Brain microvascular endothelial cell (primary cell): Measurements from ENCODE around the gene PLEKHA8.

ENCODE experiments used
- DNase-seq: peaks from one replicate; pipeline ENCODE4 v3.0.0-alpha.2; 2020
- H3K27ac ChIP-seq: fragments of 250-450 bp; sonication (Bioruptor Pico); 2 replicates; pipeline ENCODE4 v1.5.1; 2020; ENCODE audit warnings: mild to moderate bottlenecking, moderate library complexity
- H3K27me3 ChIP-seq: fragments of 250-450 bp; sonication (Bioruptor Pico); replicated peaks from 2 replicates; pipeline ENCODE4 v1.5.1; 2020; ENCODE audit warnings: mild to moderate bottlenecking
- H3K36me3 ChIP-seq: fragments of 250-450 bp; sonication (Bioruptor Pico); replicated peaks from 2 replicates; pipeline ENCODE4 v1.5.1; 2020; ENCODE audit warnings: mild to moderate bottlenecking
- H3K4me3 ChIP-seq: 2 replicates; pipeline ENCODE4 v1.5.1; 2011; ENCODE audit warnings: low read depth, mild to moderate bottlenecking, control low read depth, low read length, moderate library complexity
- CTCF ChIP-seq: IDR thresholded peaks from 2 replicates; pipeline ENCODE4 v1.5.1; 2011; ENCODE audit warnings: low read depth, mild to moderate bottlenecking, moderate library complexity, low read length, control low read depth, inconsistent platforms; ENCODE audit errors: missing control alignments
- in situ Hi-C: cut with HindIII; loops from 2 replicates; pipeline ENCODE4 v1.10.0; 2017; ENCODE audit warnings: low sequenced_read_pairs, low pct_ligation_motif_present

Gene PLEKHA8

GRCh38 chr7:30018451-30018850 lies 9.8 kb upstream of the PLEKHA8 start:
- H3K36me3 ChIP-seq: peaks cover 23% of the 10 kb centered on the region
- H3K27ac ChIP-seq: no peak overlapping the region
- no peak overlapping the region for H3K4me3 ChIP-seq
- H3K27me3 ChIP-seq: no peaks in the 10 kb centered on the region
- in situ Hi-C loops: no loop called here
- DNase-seq: no peak
- TF ChIP-seq CTCF: no peak

DNA sequence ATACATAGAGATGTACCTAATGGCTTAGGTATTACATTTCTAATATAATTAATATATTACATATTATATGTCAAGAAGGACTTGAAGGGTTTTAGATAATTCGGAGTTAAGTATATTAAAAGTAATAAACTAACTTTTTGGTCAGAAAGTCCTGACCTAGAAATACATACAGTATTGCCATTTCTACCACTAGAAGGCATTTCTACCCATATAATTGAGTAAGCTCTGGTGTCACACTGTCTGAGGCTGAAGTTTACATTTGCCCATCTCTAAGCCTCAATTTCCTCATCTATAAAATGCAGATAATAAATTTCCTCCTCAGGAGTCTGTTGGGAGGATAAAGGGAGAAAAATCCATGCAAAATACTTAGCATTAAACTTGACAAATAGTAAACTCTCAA lies 8.8 kb upstream of the PLEKHA8 start:
- H3K36me3 ChIP-seq: peaks cover 16% of the 10 kb centered on the region
- in situ Hi-C loops: no loop called here

GRCh38 chr7:30019960-30020359 lies 8.3 kb upstream of the PLEKHA8 start:
- H3K27me3 ChIP-seq: no peaks in the 10 kb centered on the region
- no peak overlapping the region for H3K27ac ChIP-seq
- TF ChIP-seq CTCF: no peak
- in situ Hi-C loops: no loop called here
- no peak for DNase-seq
- H3K36me3 ChIP-seq: peaks cover 14% of the 10 kb centered on the region
- H3K4me3 ChIP-seq: no peak overlapping the region

More for the DNA sequence above, 8.8 kb upstream of the PLEKHA8 start:
- TF ChIP-seq CTCF: peak; percentile 10
- Histone ChIP-seq H3K27ac (no peak overlapping the region), H3K4me3 (no peak overlapping the region), H3K27me3 (no peaks in the 10 kb centered on the region)
- no peak for DNase-seq

- no peak for DNase-seq
- no peaks in the 10 kb centered on the region for H3K27me3 ChIP-seq
- TF ChIP-seq CTCF: no peak
- in situ Hi-C loops: no loop called here
- H3K4me3 ChIP-seq: no peak overlapping the region
- H3K27ac ChIP-seq: no peak overlapping the region
- H3K36me3 ChIP-seq: peaks cover 13% of the 10 kb centered on the region
Measured at GRCh38 chr7:30020535-30020934, 7.7 kb upstream of the PLEKHA8 start.

- DNase-seq: no peak
Measured at GRCh38 chr7:30022991-30023390, 5.2 kb upstream of the PLEKHA8 start.

More at GRCh38 chr7:30022991-30023390, 5.2 kb upstream of the PLEKHA8 start:
- TF ChIP-seq CTCF: no peak
- Histone ChIP-seq H3K27me3 (no peaks in the 10 kb centered on the region), H3K36me3 (peaks cover 5% of the 10 kb centered on the region), H3K4me3 (no peak overlapping the region), H3K27ac (no peak overlapping the region)
- in situ Hi-C loops: no loop called here
